Hypothalamus (tissue), 51 donors: ENCODE results near the gene MRGPRE.

Source experiments
- DNase-seq, 51 donors: peaks; one replicate each; lab custom pipeline; 2025; lab: John Stamatoyannopoulos, UW

Gene MRGPRE

GRCh38 chr11:3183523-3183922, 48.7 kb downstream of the MRGPRE start:
- no peak for DNase-seq

GRCh38 chr11:3182462-3182852, 49.8 kb downstream of the MRGPRE start:
- no peak for DNase-seq

- no peak for DNase-seq
Measured at GRCh38 chr11:3181725-3182461, 50.3 kb downstream of the MRGPRE start.

GRCh38 chr11:3180869-3181268, 51.3 kb downstream of the MRGPRE start:
- no peak for DNase-seq

- no peak for DNase-seq
Measured at GRCh38 chr11:3178349-3178748, 53.9 kb downstream of the MRGPRE start.

GRCh38 chr11:3177931-3178330, 54.3 kb downstream of the MRGPRE start:
- DNase-seq: no peak
